ENCODE data around the gene FLYWCH2. TPM values are rescaled to one million over a fixed set of nuclear protein-coding genes. Genes with fewer than 3 reads are reported as not detected.

Gene FLYWCH2
- total and polyA plus RNA-seq, 2 of the 13 experiments (the other 11 are each of a cell fraction or from before 2014, with no cell fraction given) = 16.9 to 19.8 TPM

DNA sequence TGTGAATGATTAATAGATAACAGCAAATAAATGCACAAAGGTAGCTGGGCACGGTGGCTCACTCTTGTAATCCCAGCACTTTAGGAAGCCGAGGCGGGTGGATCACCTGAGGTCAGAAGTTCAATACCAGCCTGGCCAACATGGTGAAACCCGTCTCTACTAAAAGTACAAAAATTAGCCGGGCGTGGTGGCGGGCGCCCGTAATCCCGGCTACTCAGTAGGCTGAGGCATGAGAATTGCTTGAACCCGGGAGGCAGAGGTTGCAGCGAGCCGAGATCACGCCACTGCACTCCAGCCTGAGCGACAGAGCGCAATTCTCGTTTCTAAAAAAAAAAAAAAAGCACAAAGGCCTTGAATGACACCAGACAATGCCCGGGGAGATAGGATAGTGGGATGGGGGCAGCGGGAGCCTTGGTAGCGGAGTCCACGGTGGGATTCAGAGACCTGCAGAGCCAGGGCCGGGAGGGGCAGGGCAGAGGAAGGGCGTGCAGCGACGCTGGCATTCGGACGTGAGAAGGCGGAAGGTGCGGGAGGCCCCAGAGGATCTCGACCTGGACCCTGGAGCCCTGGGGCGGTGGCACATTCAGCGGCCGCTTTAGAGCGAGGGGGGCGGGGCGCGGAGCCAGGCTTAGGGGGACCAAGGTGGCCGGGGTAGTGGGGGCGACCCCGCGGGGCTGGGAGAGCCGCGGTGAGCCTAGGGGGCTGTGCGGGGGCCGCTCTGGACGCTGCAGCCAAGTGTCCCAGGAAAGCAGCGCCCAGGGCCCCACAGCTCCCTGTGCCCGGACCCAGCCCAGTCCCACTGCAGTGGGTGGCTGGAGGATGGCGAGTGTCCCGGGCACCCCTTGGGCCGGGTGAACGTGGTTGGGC is 999 bp upstream of the FLYWCH2 start (continued):
- TF ChIP-seq KAT7 (CRISPR knock-in tag; IDR thresholded peaks at IDR 0.05; ENCODE audit: borderline replicate concordance) = no peak
- TF ChIP-seq RELA (CRISPR knock-in tag; IDR thresholded peaks at IDR 0.05) = no peak
- no peak for TF ChIP-seq PAF1 (CRISPR knock-in tag; IDR thresholded peaks at IDR 0.05)
- TF ChIP-seq GLI4 (CRISPR knock-in tag; IDR thresholded peaks at IDR 0.05; ENCODE audit: borderline replicate concordance) = no peak
- no peak for TF ChIP-seq ZNF251 (CRISPR knock-in tag; IDR thresholded peaks at IDR 0.05)
- no peak for TF ChIP-seq DR1 (CRISPR knock-in tag; IDR thresholded peaks at IDR 0.05)
- no peak for TF ChIP-seq HNRNPK (IDR thresholded peaks at IDR 0.05; ENCODE audit: low read depth, low read length, poor library complexity, severe bottlenecking)
- no peak for TF ChIP-seq TAF15 (IDR thresholded peaks at IDR 0.05; ENCODE audit: low read depth, low read length, poor library complexity, severe bottlenecking)
- peak; percentile 38; the same call in 1 of the 2 replicates for TF ChIP-seq SIN3A (IDR thresholded peaks at IDR 0.05; ENCODE audit: borderline replicate concordance, low read depth, low read length)
- TF ChIP-seq, protein P1, sequence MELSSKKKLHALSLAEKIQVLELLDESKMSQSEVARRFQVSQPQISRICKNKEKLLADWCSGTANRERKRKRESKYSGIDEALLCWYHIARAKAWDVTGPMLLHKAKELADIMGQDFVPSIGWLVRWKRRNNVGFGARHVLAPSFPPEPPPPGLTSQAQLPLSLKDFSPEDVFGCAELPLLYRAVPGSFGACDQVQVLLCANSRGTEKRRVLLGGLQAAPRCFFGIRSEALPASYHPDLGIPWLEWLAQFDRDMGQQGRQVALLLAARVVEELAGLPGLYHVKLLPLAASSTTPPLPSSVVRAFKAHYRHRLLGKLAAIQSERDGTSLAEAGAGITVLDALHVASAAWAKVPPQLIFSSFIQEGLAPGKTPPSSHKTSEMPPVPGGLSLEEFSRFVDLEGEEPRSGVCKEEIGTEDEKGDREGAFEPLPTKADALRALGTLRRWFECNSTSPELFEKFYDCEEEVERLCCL (CRISPR knock-in tag; IDR thresholded peaks at IDR 0.05; ENCODE audit: borderline replicate concordance) = no peak
- no peak for TF ChIP-seq HOXD1 (CRISPR knock-in tag; IDR thresholded peaks at IDR 0.05)
- TF ChIP-seq TAF1 (CRISPR knock-in tag; IDR thresholded peaks at IDR 0.05) = no peak
- TF ChIP-seq, protein P2, sequence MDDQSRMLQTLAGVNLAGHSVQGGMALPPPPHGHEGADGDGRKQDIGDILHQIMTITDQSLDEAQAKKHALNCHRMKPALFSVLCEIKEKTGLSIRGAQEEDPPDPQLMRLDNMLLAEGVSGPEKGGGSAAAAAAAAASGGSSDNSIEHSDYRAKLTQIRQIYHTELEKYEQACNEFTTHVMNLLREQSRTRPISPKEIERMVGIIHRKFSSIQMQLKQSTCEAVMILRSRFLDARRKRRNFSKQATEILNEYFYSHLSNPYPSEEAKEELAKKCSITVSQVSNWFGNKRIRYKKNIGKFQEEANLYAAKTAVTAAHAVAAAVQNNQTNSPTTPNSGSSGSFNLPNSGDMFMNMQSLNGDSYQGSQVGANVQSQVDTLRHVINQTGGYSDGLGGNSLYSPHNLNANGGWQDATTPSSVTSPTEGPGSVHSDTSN (CRISPR knock-in tag; IDR thresholded peaks at IDR 0.05; ENCODE audit: borderline replicate concordance) = no peak
- TF ChIP-seq HNRNPL (IDR thresholded peaks at IDR 0.05; ENCODE audit: low read depth, low read length) = peak; percentile 99; the same call in 1 of the 2 replicates
- TF ChIP-seq GATAD2A (CRISPR knock-in tag; IDR thresholded peaks at IDR 0.05) = no peak
- no peak for TF ChIP-seq HNRNPLL (IDR thresholded peaks at IDR 0.05; ENCODE audit: low read depth, low read length, poor library complexity, severe bottlenecking)
- TF ChIP-seq, protein P3, sequence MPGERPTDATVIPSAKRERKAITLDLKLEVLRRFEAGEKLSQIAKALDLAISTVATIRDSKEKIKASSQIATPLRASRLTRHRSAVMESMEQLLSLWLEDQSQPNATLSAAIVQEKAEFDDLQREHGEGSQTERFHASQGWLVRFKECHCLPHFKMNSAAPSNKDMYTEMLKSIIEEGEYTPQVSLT (CRISPR knock-in tag; IDR thresholded peaks at IDR 0.05; ENCODE audit: borderline replicate concordance, low read depth) = no peak
- TF ChIP-seq ARNT (IDR thresholded peaks at IDR 0.05) = no peak
- no peak for TF ChIP-seq ZNF432 (CRISPR knock-in tag; IDR thresholded peaks at IDR 0.05; ENCODE audit: borderline replicate concordance)
- no peak for TF ChIP-seq SMARCE1 (IDR thresholded peaks at IDR 0.05; ENCODE audit: borderline replicate concordance)
- no peak for TF ChIP-seq ZNF3 (CRISPR knock-in tag; IDR thresholded peaks at IDR 0.05)
- TF ChIP-seq, protein P4, sequence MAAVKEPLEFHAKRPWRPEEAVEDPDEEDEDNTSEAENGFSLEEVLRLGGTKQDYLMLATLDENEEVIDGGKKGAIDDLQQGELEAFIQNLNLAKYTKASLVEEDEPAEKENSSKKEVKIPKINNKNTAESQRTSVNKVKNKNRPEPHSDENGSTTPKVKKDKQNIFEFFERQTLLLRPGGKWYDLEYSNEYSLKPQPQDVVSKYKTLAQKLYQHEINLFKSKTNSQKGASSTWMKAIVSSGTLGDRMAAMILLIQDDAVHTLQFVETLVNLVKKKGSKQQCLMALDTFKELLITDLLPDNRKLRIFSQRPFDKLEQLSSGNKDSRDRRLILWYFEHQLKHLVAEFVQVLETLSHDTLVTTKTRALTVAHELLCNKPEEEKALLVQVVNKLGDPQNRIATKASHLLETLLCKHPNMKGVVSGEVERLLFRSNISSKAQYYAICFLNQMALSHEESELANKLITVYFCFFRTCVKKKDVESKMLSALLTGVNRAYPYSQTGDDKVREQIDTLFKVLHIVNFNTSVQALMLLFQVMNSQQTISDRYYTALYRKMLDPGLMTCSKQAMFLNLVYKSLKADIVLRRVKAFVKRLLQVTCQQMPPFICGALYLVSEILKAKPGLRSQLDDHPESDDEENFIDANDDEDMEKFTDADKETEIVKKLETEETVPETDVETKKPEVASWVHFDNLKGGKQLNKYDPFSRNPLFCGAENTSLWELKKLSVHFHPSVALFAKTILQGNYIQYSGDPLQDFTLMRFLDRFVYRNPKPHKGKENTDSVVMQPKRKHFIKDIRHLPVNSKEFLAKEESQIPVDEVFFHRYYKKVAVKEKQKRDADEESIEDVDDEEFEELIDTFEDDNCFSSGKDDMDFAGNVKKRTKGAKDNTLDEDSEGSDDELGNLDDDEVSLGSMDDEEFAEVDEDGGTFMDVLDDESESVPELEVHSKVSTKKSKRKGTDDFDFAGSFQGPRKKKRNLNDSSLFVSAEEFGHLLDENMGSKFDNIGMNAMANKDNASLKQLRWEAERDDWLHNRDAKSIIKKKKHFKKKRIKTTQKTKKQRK (IDR thresholded peaks at IDR 0.05; ENCODE audit: low read length) = no peak
- no peak for TF ChIP-seq ZNF878 (CRISPR knock-in tag; IDR thresholded peaks at IDR 0.05)
- peak in 1 of 2 experiments; percentile 70; a peak in 2 of 4 replicates for TF ChIP-seq POLR2A (IDR thresholded peaks at IDR 0.05; ENCODE audit: insufficient read depth in 1 of 2, low read depth in 2 of 2, low read length in 2 of 2)
- no peak for TF ChIP-seq TBP (CRISPR knock-in tag; IDR thresholded peaks at IDR 0.05)
- TF ChIP-seq MYNN (CRISPR knock-in tag; IDR thresholded peaks at IDR 0.05; ENCODE audit: low read depth) = 0 out of 2 replicates have a peak, but pooled peaks have one; percentile 21

Data from HepG2 (cell line).